GM18499 (cell line): ENCODE results near the gene CDKAL1.
"Not testable (repeated sequence)": the region's sequence is repeated elsewhere in the genome, so short reads cannot be mapped to it uniquely, and the experiment has no call there.

Experiments
- ATAC-seq: cut with Tn5 transposase; IDR thresholded peaks from one replicate; pipeline ENCODE4 v1.9.1; 2021; ENCODE audit warnings: moderate number of reproducible peaks; ENCODE audit not compliant: insufficient read depth, unreplicated experiment

CDKAL1 gene

GRCh38 chr6:20584100-20584731 is 50.0 kb downstream of the CDKAL1 start:
- ATAC-seq = no peak

- ATAC-seq = no peak
Observed at GRCh38 chr6:20589266-20589665, 55.0 kb downstream of the CDKAL1 start.

GRCh38 chr6:20590476-20590875 is 56.2 kb downstream of the CDKAL1 start:
- ATAC-seq = not testable (repeated sequence)

- ATAC-seq = not testable (repeated sequence)
Observed at GRCh38 chr6:20594299-20594853, 60.1 kb downstream of the CDKAL1 start.

DNA sequence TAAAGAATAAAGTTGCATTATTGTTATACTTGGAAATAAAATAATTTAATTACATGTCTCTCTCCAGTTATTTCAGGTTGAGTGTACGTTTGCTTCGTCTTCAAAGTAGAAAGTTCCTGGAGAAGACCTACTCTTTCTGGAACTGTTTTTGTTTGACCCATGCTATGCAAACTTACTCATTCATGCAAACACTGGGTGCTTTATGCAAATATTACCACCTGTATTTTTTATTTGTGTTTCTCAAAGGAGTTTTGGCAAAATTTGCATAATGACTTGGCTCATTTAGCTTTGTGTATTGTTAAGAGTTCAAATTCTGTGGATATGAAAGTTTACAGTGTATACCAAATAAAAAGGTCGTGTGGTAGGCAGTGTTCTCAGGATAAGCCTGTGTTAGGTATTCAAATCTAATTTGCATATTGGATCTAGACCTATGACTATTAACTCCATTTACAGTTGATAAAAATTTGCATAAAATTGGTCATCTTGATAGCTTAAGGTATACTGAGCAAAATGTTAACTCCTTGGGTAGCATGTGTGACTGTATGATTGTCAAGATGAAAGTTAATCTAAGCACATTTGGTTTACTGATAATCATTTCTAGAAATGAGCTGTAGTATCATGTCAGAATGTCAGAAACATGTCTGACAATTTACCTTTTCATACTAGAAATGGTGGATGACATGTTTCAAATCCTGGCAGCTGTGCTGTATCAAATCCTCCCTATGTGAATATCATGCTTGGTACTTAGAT is 65.2 kb downstream of the CDKAL1 start:
- peak; percentile 55 for ATAC-seq

GRCh38 chr6:20600831-20601230 is 66.6 kb downstream of the CDKAL1 start:
- ATAC-seq = no peak

- no peak for ATAC-seq
Observed at GRCh38 chr6:20604159-20604558, 69.9 kb downstream of the CDKAL1 start.

- ATAC-seq = no peak
Observed at GRCh38 chr6:20605061-20605460, 70.8 kb downstream of the CDKAL1 start.

DNA sequence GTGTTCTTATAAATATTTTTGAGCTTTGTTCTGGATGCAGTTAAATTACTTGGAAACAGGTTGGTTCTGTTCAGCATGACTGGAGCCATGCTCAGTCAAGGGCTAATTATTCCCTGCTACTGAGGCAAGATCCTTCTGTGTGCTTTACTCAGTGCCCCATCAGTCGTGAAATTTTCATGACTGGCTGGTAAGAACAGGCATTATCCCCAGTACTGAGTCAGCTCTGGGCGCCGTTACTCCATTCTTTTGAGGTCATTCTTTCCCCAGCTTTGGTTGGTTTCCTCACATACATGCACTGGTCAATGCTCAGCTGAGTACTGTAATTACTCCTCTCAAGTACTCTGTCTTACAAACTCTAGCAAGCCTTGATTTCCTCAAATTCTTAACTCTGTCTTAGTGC is 71.3 kb downstream of the CDKAL1 start:
- ATAC-seq = no peak

DNA sequence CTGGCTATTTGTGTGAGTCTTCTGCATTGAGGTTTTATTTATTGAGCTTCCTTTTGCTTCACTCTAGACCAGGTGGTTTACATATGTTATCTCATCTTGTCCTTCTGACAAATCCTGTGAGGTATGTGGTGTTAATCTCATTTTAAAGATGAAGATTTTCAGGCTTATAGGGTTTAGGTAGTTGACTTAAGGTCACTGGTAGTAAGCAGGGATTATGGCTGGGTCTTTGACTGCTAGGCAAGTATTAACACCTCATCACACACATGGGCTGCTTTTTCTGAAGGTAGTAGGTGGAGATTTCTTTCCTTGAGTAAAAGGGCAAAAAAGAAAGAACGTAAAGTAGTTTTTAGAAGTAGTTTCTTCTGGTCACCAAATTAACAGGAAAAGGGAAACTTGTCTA is 72.6 kb downstream of the CDKAL1 start:
- no peak for ATAC-seq

GRCh38 chr6:20608356-20608755 is 74.1 kb downstream of the CDKAL1 start:
- ATAC-seq = no peak

DNA sequence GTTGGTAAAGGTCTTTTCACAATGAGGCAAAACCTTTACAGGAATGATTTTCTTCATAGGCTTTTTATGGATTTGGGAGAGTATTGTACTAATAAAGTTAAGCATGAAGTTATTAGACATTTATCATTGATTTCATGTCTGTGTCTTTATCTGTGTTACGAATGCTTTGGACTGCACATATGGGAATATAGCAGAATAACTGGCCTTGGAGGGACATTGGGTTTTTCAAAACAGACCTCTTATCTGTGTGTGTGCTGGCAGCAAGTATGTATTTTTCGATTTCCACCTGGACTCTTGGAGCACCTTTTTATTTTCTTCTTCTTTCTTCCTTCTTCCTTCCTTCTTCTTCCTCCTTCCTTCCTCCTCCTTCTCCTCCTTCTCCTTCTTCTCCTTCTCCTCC is 74.6 kb downstream of the CDKAL1 start:
- no peak for ATAC-seq

DNA sequence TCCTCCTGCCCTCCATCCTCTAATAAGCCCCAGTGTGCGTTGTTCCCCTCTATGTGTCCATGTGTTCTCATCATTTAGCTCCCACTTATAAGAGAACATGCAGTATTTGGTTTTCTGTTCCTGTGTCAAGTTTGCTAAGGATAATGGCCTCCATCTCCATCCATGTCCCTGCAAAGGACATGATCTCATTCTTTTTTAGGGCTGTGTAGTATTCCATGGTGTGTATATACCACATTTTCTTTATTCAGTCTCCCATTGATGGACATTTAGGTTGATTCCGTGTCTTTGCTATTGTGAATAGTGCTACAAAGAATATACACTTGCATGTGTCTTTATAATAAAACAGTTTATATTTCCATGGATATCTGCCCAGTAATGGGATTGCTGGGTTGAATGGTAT is 75.7 kb downstream of the CDKAL1 start:
- not testable (repeated sequence) for ATAC-seq

GRCh38 chr6:20610636-20611370 is 76.5 kb downstream of the CDKAL1 start:
- ATAC-seq = no peak

DNA sequence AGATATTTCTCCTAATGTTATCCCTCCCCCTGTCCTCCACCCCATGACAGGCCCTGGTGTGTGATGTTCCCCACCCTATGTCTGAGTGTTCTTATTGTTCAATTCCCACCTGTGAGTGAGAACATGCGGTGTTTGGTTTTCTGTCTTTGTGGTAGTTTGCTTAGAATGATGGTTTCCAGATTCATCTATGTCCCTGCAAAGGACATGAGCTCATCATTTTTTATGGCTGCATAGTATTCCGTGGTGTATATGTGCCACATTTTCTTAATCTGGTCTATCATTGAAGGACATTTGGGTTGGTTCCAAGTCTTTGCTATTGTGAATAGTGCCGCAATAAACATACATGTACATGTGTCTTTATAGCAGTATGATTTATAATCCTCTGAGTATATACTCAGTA is 83.3 kb downstream of the CDKAL1 start:
- ATAC-seq = not testable (repeated sequence)

- no peak for ATAC-seq
Observed at GRCh38 chr6:20620043-20620442, 85.8 kb downstream of the CDKAL1 start.

GRCh38 chr6:20623761-20624160 is 89.5 kb downstream of the CDKAL1 start:
- no peak for ATAC-seq

DNA sequence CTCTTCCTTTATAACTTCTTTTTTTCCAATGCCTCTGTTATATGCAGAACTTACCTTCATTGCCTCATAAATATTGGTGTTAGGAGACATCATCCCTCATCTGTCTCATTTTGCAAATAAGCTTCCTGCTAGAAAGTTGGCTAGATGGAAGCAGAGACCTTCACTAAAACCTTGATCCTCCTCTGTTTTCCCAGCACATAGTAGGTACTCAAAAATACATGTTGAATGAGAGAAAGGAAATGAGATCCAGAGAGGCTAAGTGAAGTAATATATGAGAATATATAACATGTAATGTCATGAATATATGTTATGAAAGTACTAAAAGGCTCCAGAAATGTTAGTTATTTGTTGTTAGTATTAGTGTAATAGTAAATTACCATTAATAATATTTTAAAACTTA is 91.9 kb downstream of the CDKAL1 start:
- no peak for ATAC-seq

GRCh38 chr6:20629509-20629908 is 95.3 kb downstream of the CDKAL1 start:
- no peak for ATAC-seq

GRCh38 chr6:20630136-20630535 is 95.9 kb downstream of the CDKAL1 start:
- no peak for ATAC-seq
